IMR-90 (cell line): ENCODE results near the gene GRAMD2B. TPM values are rescaled to one million over a fixed set of nuclear protein-coding genes. Genes with fewer than 3 reads are reported as not detected.

Source experiments
- ATAC-seq: fragments of 200-7000 bp; cut with Tn5 transposase; 2 replicates; pipeline ENCODE4 v1.9.1; 2020; ENCODE audit warnings: low read depth, mild to moderate bottlenecking, moderate library complexity
- BruUV-seq: library from RNA; stranded (reverse); fragments of 400-500 nt; replicated peaks from 2 replicates; lab custom pipeline; 2021; lab: Mats Ljungman, UMichigan
- CTCF ChIA-PET: fragments of 300-600 bp; formaldehyde crosslinking; extraction: SDS; loops from one replicate; lab custom pipeline; 2021; ENCODE audit warnings: antibody characterized with exemption; lab: Yijun Ruan, JAX
- POLR2A ChIA-PET: fragments of 300-600 bp; sonication (Branson Sonifier 250); formaldehyde crosslinking; loops from one replicate; lab custom pipeline; 2022; ENCODE audit warnings: antibody characterized with exemption; ENCODE audit not compliant: unreplicated experiment; lab: Charles Lee
- DNase-seq: peaks from one replicate; pipeline ENCODE4 v3.0.0; 2013
- H2AFZ ChIP-seq: replicated peaks from 2 replicates; pipeline ENCODE3; 2013; ENCODE audit warnings: low read length, mild to moderate bottlenecking; ENCODE audit not compliant: poor library complexity
- H2AK5ac ChIP-seq: 2 replicates; pipeline ENCODE4 v1.6.1; 2013; ENCODE audit warnings: low read depth, low read length, inconsistent platforms
- H2AK9ac ChIP-seq: replicated peaks from 2 replicates; pipeline ENCODE3; 2013; ENCODE audit warnings: mild to moderate bottlenecking, low read depth, low read length, moderate library complexity; ENCODE audit not compliant: poor library complexity
- H2BK120ac ChIP-seq: 2 replicates; pipeline ENCODE4 v1.6.1; 2013; ENCODE audit warnings: low read depth, low read length, inconsistent platforms
- H2BK15ac ChIP-seq: 3 replicates; pipeline ENCODE4 v1.6.1; 2013; ENCODE audit warnings: low read depth, low read length, inconsistent platforms
- H2BK20ac ChIP-seq: 2 replicates; pipeline ENCODE4 v1.6.1; 2013; ENCODE audit warnings: low read depth, mild to moderate bottlenecking, inconsistent platforms, low read length, moderate library complexity
- H2BK5ac ChIP-seq: 2 replicates; pipeline ENCODE4 v1.6.1; 2013; ENCODE audit warnings: mild to moderate bottlenecking, low read depth, low read length, inconsistent platforms; ENCODE audit not compliant: poor library complexity, severe bottlenecking
- H3K14ac ChIP-seq: replicated peaks from 2 replicates; pipeline ENCODE4 v1.6.1; 2013; ENCODE audit warnings: low read depth, low read length, inconsistent platforms
- H3K18ac ChIP-seq: 2 replicates; pipeline ENCODE4 v1.6.1; 2013; ENCODE audit warnings: low read depth, low read length, control low read depth
- H3K23ac ChIP-seq: 2 replicates; pipeline ENCODE4 v1.6.1; 2013; ENCODE audit warnings: low read depth, low read length, inconsistent platforms
- H3K27ac ChIP-seq: 2 replicates; pipeline ENCODE4 v1.5.1; 2013; ENCODE audit warnings: mild to moderate bottlenecking, control low read depth, low read length; ENCODE audit not compliant: insufficient read depth
- H3K27me3 ChIP-seq: 2 replicates; pipeline ENCODE4 v1.6.1; 2013; ENCODE audit warnings: low read length; ENCODE audit not compliant: control insufficient read depth, insufficient read depth
- H3K36me3 ChIP-seq: 2 replicates; pipeline ENCODE4 v1.6.1; 2013; ENCODE audit warnings: low read length, mixed read lengths; ENCODE audit not compliant: control insufficient read depth, insufficient read depth
- H3K4ac ChIP-seq: 2 replicates; pipeline ENCODE4 v1.6.1; 2013; ENCODE audit warnings: low read depth, low read length, inconsistent platforms
- H3K4me1 ChIP-seq: 2 replicates; pipeline ENCODE4 v1.6.1; 2013; ENCODE audit warnings: low read length, mixed read lengths; ENCODE audit not compliant: control insufficient read depth, insufficient read depth
- H3K4me2 ChIP-seq: 2 replicates; pipeline ENCODE4 v1.6.1; 2013; ENCODE audit warnings: low read depth, mild to moderate bottlenecking, control low read depth, low read length, moderate library complexity
- H3K4me3 ChIP-seq: 2 replicates; pipeline ENCODE4 v1.5.1; 2013; ENCODE audit warnings: low read depth, mild to moderate bottlenecking, control low read depth, low read length, moderate library complexity; ENCODE audit not compliant: insufficient read depth
- H3K56ac ChIP-seq: 2 replicates; pipeline ENCODE4 v1.6.1; 2013; ENCODE audit warnings: low read length, inconsistent platforms; ENCODE audit not compliant: insufficient read depth; ENCODE audit errors: extremely low read depth
- H3K79me1 ChIP-seq, 2 experiments: 2 replicates each; pipeline ENCODE4 v1.6.1; 2013; ENCODE audit warnings: low read length in 2 of 2, inconsistent platforms in 1 of 2, low read depth in 1 of 2
- H3K9ac ChIP-seq: 2 replicates; pipeline ENCODE4 v1.6.1; 2013; ENCODE audit warnings: low read depth, low read length, control low read depth
- H3K9me1 ChIP-seq: 2 replicates; pipeline ENCODE4 v1.6.1; 2013; ENCODE audit warnings: low read length, inconsistent platforms; ENCODE audit not compliant: insufficient read depth
- H3K9me3 ChIP-seq: 2 replicates; pipeline ENCODE4 v1.6.1; 2013; ENCODE audit warnings: low read length; ENCODE audit not compliant: control insufficient read depth, insufficient read depth
- H4K20me1 ChIP-seq: 2 replicates; pipeline ENCODE4 v1.6.1; 2013; ENCODE audit warnings: low read length, inconsistent platforms; ENCODE audit not compliant: insufficient read depth
- H4K5ac ChIP-seq: 2 replicates; pipeline ENCODE4 v1.6.1; 2013; ENCODE audit warnings: mild to moderate bottlenecking, low read depth, low read length, control low read depth
- H4K8ac ChIP-seq, 2 experiments: 2 replicates each; pipeline ENCODE4 v1.6.1; 2013; ENCODE audit warnings: low read depth in 2 of 2, low read length in 2 of 2, control low read depth in 1 of 2, inconsistent platforms in 1 of 2
- H4K91ac ChIP-seq: 2 replicates; pipeline ENCODE4 v1.6.1; 2013; ENCODE audit warnings: low read depth, low read length, inconsistent platforms; ENCODE audit not compliant: insufficient read depth
- BHLHE40 ChIP-seq: fragments of 150-350 bp; IDR thresholded peaks from 2 replicates; pipeline ENCODE4 v1.6.1; 2016; ENCODE audit warnings: mild to moderate bottlenecking, low read depth, low read length
- CEBPB ChIP-seq: IDR thresholded peaks from 2 replicates; pipeline ENCODE4 v1.6.1; 2012; ENCODE audit warnings: low read depth, low read length, improper control_type of control experiment
- CHD1 ChIP-seq: IDR thresholded peaks from 2 replicates; pipeline ENCODE4 v1.6.1; 2012; ENCODE audit warnings: low read depth, low read length, improper control_type of control experiment
- CTCF ChIP-seq: conservative IDR thresholded peaks from 2 replicates; pipeline ENCODE4 v1.5.1; 2012; ENCODE audit warnings: mild to moderate bottlenecking, low read depth, low read length, improper control_type of control experiment
- ELK1 ChIP-seq: fragments of 150-350 bp; IDR thresholded peaks from 2 replicates; pipeline ENCODE4 v1.6.1; 2016; ENCODE audit warnings: low read depth, mild to moderate bottlenecking, low read length, moderate library complexity, borderline replicate concordance
- FOS ChIP-seq: fragments of 150-350 bp; IDR thresholded peaks from 2 replicates; pipeline ENCODE4 v1.6.1; 2016; ENCODE audit warnings: low read depth, low read length
- MAFK ChIP-seq: IDR thresholded peaks from 2 replicates; pipeline ENCODE4 v1.6.1; 2012; ENCODE audit warnings: low read depth, low read length, improper control_type of control experiment
- MAZ ChIP-seq: IDR thresholded peaks from 2 replicates; pipeline ENCODE4 v1.6.1; 2012; ENCODE audit warnings: low read depth, mild to moderate bottlenecking, low read length, improper control_type of control experiment, moderate library complexity, borderline replicate concordance
- MXI1 ChIP-seq: IDR thresholded peaks from 2 replicates; pipeline ENCODE4 v1.6.1; 2012; ENCODE audit warnings: low read depth, mild to moderate bottlenecking, low read length, moderate library complexity, borderline replicate concordance
- NFE2L2 ChIP-seq: fragments of 150-350 bp; IDR thresholded peaks from 2 replicates; pipeline ENCODE4 v1.6.1; 2016; ENCODE audit warnings: low read depth, mild to moderate bottlenecking, low read length
- POLR2A ChIP-seq: IDR thresholded peaks from 2 replicates; pipeline ENCODE4 v1.6.1; 2012; ENCODE audit warnings: mild to moderate bottlenecking, low read depth, low read length
- RAD21 ChIP-seq: IDR thresholded peaks from 2 replicates; pipeline ENCODE4 v1.6.1; 2012; ENCODE audit warnings: low read length, improper control_type of control experiment
- RCOR1 ChIP-seq: IDR thresholded peaks from 2 replicates; pipeline ENCODE4 v1.6.1; 2012; ENCODE audit warnings: mild to moderate bottlenecking, low read length, improper control_type of control experiment; ENCODE audit not compliant: insufficient replicate concordance
- RFX5 ChIP-seq: IDR thresholded peaks from 2 replicates; pipeline ENCODE4 v1.8.0; 2012; ENCODE audit warnings: low read depth, mild to moderate bottlenecking, low read length, moderate library complexity
- SMC3 ChIP-seq: fragments of 150-350 bp; IDR thresholded peaks from 2 replicates; pipeline ENCODE4 v1.6.1; 2016; ENCODE audit warnings: low read depth, mild to moderate bottlenecking, antibody characterized with exemption, low read length, moderate library complexity
- USF2 ChIP-seq: fragments of 150-350 bp; IDR thresholded peaks from 2 replicates; pipeline ENCODE4 v1.6.1; 2017; ENCODE audit warnings: mild to moderate bottlenecking, antibody characterized with exemption, low read length, low read depth
- WGBS, 2 experiments: methylation state at CpG; one replicate each; pipeline versions ENCODE4 v1.1.5 to v1.1.7; 2013; ENCODE audit warnings: missing lambda C conversion rate in 2 of 2; ENCODE audit not compliant: insufficient read length in 1 of 2; ENCODE audit errors: extremely low coverage in 2 of 2; 5-methylcytosine and 5-hydroxymethylcytosine counted together
- dilution Hi-C: fragments of 300-500 bp; cut with HindIII; formaldehyde crosslinking; loops from one replicate; pipeline ENCODE4 v1.14.3; 2018; ENCODE audit warnings: low sequenced_read_pairs; ENCODE audit not compliant: unreplicated experiment
- in situ Hi-C: fragments of 300-500 bp; cut with MboI; formaldehyde crosslinking; loops from 3 replicates; pipeline ENCODE4 v1.14.3; 2019; ENCODE audit warnings: low sequenced_read_pairs, inconsistent platforms, mixed read lengths
- intact Hi-C: fragments of 100-400 bp; cut with micrococcal nuclease; formaldehyde crosslinking; loops from 2 replicates; pipeline ENCODE4 v1.10.0; 2022
- polyA plus RNA-seq, 3 experiments: library from polyadenylated mRNA; depleted of rRNA; stranded (reverse); fragments of >200 nt; gene quantifications; 2 replicates each; pipeline ENCODE4 v1.2.3, GENCODE V29; 2012; ENCODE audit warnings: low replicate concordance in 1 of 3
- total RNA-seq: library from RNA; depleted of rRNA; stranded (reverse); fragments of >200 nt; gene quantifications from 2 replicates; pipeline ENCODE4 v1.2.3, GENCODE V29; 2012

GRAMD2B gene
- total and polyA plus RNA-seq, 2 of the 4 experiments (the other 2 are of a cell fraction) = 13.9 to 20.3 TPM

GRCh38 chr5:126543660-126544059, 120.5 kb downstream of the GRAMD2B start:
- no peak for DNase-seq
- intact Hi-C loops = loop anchor here (5.0 kb wide), 1 partner anchor 259 kb away; no protein-coding TSS in a partner anchor
- H3K4me3 ChIP-seq = no peak overlapping the region
- no peak overlapping the region for H4K8ac ChIP-seq
- no peak overlapping the region for H3K56ac ChIP-seq
- H3K9me3 ChIP-seq = no peaks in the 10 kb centered on the region
- POLR2A ChIA-PET = no interaction called here
- no peak overlapping the region for H2BK15ac ChIP-seq
- peaks cover 15% of the 10 kb centered on the region; the same call in 1 of the 2 replicates for H3K36me3 ChIP-seq
- no peaks in the 10 kb centered on the region for H3K9me1 ChIP-seq
- no peak overlapping the region for H4K5ac ChIP-seq
- H4K20me1 ChIP-seq = no peaks in the 10 kb centered on the region
- no peak overlapping the region for H2BK20ac ChIP-seq
- H3K79me1 ChIP-seq = 0 out of 4 replicates have a peak, but pooled peaks cover 0 to 3% of the 10 kb centered on the region in 2 experiments
- no peak overlapping the region for H3K14ac ChIP-seq
- in situ Hi-C loops = no loop called here
- no peak overlapping the region for H2AK9ac ChIP-seq
- no CpG with 5 or more reads among the region's 2 CpGs for WGBS, 2 experiments
- CTCF ChIA-PET = interaction anchor here (1.4 kb wide), 1 partner anchor 205 kb away, joined by 6 read pairs; no protein-coding TSS in a partner anchor
- H3K4ac ChIP-seq = no peak overlapping the region
- dilution Hi-C loops = loop anchor here (10.0 kb wide), 1 partner anchor 199 kb away; no protein-coding TSS in a partner anchor
- H2BK120ac ChIP-seq = no peak overlapping the region
- no peaks in the 10 kb centered on the region for H3K27me3 ChIP-seq
- TF ChIP-seq BHLHE40 (no peak), CEBPB (no peak), SMC3 (no peak), POLR2A (no peak), RAD21 (no peak), RFX5 (no peak), NFE2L2 (no peak), USF2 (no peak), MAZ (no peak), ELK1 (no peak), CHD1 (no peak), FOS (no peak), CTCF (no peak), MAFK (no peak), MXI1 (no peak), RCOR1 (no peak)
- H3K9ac ChIP-seq = no peak overlapping the region
- H3K27ac ChIP-seq = no peak overlapping the region
- H3K23ac ChIP-seq = no peak overlapping the region
- BruUV-seq = no TSS peak
- H3K18ac ChIP-seq = no peak overlapping the region
- no peak for ATAC-seq
- H2AFZ ChIP-seq = no peak overlapping the region
- peaks cover 2% of the 10 kb centered on the region; the same call in 1 of the 2 replicates for H3K4me1 ChIP-seq
- H3K4me2 ChIP-seq = no peak overlapping the region
- no peak overlapping the region for H4K91ac ChIP-seq
- H2BK5ac ChIP-seq = no peak overlapping the region
- H2AK5ac ChIP-seq = no peak overlapping the region
